Nephron (organoid): Measurements from ENCODE around the gene GPC4.

ENCODE experiments used
- H3K27ac Mint-ChIP-seq, 3 experiments: 2 replicates each; pipeline ENCODE4 v1.8.0; 2020; ENCODE audit warnings: mixed read lengths in 3 of 3, mild to moderate bottlenecking in 2 of 3, moderate library complexity in 1 of 3
- H3K27me3 Mint-ChIP-seq: 2 replicates; pipeline ENCODE4 v1.8.0; 2021; ENCODE audit warnings: low read depth, mild to moderate bottlenecking, moderate library complexity, mixed read lengths
- H3K36me3 Mint-ChIP-seq: 2 replicates; pipeline ENCODE4 v1.8.0; 2020; ENCODE audit warnings: low read depth, mixed read lengths
- H3K4me1 Mint-ChIP-seq: 2 replicates; pipeline ENCODE4 v1.8.0; 2020; ENCODE audit warnings: mixed read lengths
- H3K4me3 Mint-ChIP-seq, 3 experiments: 2 replicates each; pipeline ENCODE4 v1.8.0; 2020; ENCODE audit warnings: mild to moderate bottlenecking in 3 of 3, mixed read lengths in 3 of 3, moderate library complexity in 2 of 3
- H3K9me3 Mint-ChIP-seq: 2 replicates; pipeline ENCODE4 v1.8.0; 2020; ENCODE audit warnings: mixed read lengths
- TF ChIP-seq, protein P1 (sequence below), 3 experiments: fragments of 200-600 bp; sonication (generic); IDR thresholded peaks; one replicate each; pipeline ENCODE4 v1.5.0; 2021; ENCODE audit warnings: antibody characterized with exemption in 3 of 3; ENCODE audit not compliant: unreplicated experiment in 3 of 3

The GPC4 gene

DNA sequence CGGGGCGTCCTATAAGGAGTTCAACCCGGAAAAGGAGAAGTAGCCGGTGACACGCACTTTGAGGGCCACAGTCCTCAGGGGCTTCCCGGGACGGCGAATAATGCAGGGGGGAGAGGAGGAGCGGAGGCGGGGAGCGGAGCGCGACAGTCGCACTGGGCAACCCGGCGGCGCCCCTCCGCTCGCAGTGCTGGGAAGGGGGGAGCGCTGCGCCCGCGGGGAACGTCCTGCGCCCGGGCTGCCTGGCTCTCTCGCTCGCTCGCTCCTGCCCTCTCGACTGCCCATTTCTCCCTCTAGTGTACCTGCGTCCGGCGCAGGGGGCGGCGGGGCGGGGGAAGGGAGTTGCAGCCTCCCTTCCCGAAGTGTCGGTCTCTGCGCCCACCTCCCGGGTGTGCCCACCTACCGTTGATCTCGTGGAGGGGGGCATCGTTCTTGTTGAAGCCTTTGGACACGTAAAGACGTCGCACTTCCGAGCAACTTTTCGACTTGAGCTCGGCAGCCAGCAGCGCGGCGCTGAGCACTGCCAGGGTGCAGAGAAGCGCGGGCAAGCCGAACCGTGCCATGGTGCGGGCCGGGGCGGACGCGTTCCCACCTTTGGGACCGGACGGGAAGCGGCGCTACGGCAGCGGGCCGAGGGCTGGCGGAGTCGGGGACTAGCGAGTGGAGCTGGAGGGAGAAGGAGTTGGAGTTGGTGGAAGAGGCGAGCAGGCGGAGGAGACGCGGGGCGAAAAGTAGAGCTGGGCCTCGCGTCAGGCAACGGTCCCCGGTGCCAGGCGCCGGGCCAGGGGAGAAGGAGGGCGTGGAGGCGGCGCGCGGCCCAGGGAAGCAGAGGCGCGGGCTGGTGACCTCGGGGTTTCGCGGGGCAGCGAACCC lies 648 bp downstream of the GPC4 start:
- H3K4me3 Mint-ChIP-seq = peak overlapping the region; percentile 89 to 98 (median 93)
- H3K9me3 Mint-ChIP-seq = no peaks in the 10 kb centered on the region
- H3K36me3 Mint-ChIP-seq = no peaks in the 10 kb centered on the region
- H3K27ac Mint-ChIP-seq = peak overlapping the region; percentile 47 to 60 (median 57)
- H3K27me3 Mint-ChIP-seq = peaks cover 44% of the 10 kb centered on the region
- H3K4me1 Mint-ChIP-seq = peaks cover 31% of the 10 kb centered on the region
- TF ChIP-seq, protein P1, sequence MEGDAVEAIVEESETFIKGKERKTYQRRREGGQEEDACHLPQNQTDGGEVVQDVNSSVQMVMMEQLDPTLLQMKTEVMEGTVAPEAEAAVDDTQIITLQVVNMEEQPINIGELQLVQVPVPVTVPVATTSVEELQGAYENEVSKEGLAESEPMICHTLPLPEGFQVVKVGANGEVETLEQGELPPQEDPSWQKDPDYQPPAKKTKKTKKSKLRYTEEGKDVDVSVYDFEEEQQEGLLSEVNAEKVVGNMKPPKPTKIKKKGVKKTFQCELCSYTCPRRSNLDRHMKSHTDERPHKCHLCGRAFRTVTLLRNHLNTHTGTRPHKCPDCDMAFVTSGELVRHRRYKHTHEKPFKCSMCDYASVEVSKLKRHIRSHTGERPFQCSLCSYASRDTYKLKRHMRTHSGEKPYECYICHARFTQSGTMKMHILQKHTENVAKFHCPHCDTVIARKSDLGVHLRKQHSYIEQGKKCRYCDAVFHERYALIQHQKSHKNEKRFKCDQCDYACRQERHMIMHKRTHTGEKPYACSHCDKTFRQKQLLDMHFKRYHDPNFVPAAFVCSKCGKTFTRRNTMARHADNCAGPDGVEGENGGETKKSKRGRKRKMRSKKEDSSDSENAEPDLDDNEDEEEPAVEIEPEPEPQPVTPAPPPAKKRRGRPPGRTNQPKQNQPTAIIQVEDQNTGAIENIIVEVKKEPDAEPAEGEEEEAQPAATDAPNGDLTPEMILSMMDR (IDR thresholded peaks at IDR 0.05; ENCODE audit: unreplicated experiment in 3 of 3) = no peak

DNA sequence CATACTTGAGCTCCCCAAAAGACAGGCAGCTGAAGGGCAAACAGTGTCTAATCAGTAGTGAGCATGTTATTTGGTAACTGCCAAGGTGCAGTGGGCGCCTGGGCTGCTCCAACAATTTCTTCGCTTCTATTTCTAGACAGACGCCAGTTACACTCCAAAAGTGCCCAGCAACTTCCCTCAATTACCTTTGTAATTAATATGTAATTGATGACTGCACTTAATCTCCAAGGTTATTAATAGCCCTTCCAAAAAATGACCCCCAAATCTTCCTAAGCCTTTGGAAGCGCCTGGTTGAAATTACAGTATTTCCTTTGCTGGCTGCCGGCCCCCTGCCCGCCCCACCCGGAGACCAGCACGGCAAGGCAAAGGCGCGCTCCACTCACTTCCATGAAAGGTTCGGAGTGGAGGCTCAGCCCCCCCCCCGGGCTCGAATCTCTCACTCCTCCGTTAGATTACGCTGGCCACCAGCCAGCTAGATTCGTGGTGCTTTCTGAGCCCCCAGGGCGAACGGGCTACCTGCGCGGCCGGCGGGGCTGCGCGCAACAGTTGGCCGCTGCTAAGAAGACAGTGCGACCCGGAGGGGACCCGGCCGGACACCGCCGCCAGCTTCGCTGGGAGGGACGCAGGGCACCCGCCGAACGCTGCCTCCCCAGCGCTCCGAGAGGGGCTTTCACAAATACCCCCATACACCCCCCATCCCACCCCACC lies 1.9 kb downstream of the GPC4 start:
- no peaks in the 10 kb centered on the region for H3K36me3 Mint-ChIP-seq
- H3K9me3 Mint-ChIP-seq = no peaks in the 10 kb centered on the region
- TF ChIP-seq, protein P1 (IDR thresholded peaks at IDR 0.05; ENCODE audit: unreplicated experiment in 3 of 3) = no peak
- H3K27me3 Mint-ChIP-seq = peaks cover 36% of the 10 kb centered on the region
- H3K27ac Mint-ChIP-seq = peak overlapping the region; percentile 47 to 60 (median 57)
- peak overlapping the region; percentile 89 to 98 (median 93) for H3K4me3 Mint-ChIP-seq
- H3K4me1 Mint-ChIP-seq = peaks cover 31% of the 10 kb centered on the region

DNA sequence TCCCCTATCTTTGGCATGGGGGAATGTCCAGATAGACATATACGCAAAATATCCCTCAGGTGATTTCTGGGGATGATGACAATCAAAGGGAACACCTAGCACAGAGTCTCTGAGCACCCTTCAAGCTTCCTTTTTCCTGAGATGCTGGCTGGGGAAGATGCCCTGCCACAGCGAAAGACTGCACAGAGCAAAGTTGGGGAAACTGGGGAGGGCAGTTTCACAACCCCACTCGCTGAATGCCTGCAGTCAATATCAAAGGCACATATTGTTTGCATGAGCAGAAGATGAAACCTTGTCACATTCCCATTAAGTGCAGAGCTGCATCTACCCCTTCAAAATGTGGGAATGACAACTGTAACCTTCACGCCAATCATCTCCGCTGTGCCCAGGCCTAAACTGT lies 2.6 kb downstream of the GPC4 start:
- Mint-ChIP-seq H3K27me3 (peaks cover 29% of the 10 kb centered on the region), H3K4me1 (peaks cover 36% of the 10 kb centered on the region)
- TF ChIP-seq, protein P1 (IDR thresholded peaks at IDR 0.05; ENCODE audit: unreplicated experiment in 3 of 3) = no peak

DNA sequence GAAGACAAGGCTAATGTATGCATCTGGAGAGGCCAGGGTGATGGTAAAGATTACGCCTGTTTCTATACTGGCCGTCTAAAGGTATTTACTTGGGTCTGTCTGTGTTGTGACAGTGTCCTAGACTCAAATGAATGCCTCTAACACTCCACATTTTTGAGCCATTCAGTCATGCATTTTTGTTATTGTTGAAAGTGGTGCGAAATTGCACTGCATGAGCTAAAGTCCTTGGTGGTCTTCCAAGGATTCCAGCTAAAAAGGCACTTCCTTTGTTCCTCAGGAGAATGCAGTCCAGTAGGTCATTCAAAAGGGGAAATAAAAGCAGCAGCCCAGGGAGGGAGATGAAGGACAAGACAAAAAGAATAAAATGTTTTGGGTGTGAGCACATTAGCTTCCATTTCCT lies 3.0 kb downstream of the GPC4 start:
- peak overlapping the region; percentile 89 to 98 (median 93) for H3K4me3 Mint-ChIP-seq
- peaks cover 2% of the 10 kb centered on the region for H3K36me3 Mint-ChIP-seq
- TF ChIP-seq, protein P1 (IDR thresholded peaks at IDR 0.05; ENCODE audit: unreplicated experiment in 3 of 3) = no peak
- H3K27ac Mint-ChIP-seq = peak overlapping the region in 2 of 3 experiments; percentile 39 to 67
- no peaks in the 10 kb centered on the region for H3K9me3 Mint-ChIP-seq
- peaks cover 40% of the 10 kb centered on the region for H3K4me1 Mint-ChIP-seq
- H3K27me3 Mint-ChIP-seq = peaks cover 25% of the 10 kb centered on the region

More for the DNA sequence above, 2.6 kb downstream of the GPC4 start:
- H3K4me3 Mint-ChIP-seq = peak overlapping the region; percentile 89 to 98 (median 93)
- no peaks in the 10 kb centered on the region for H3K36me3 Mint-ChIP-seq
- H3K9me3 Mint-ChIP-seq = no peaks in the 10 kb centered on the region
- H3K27ac Mint-ChIP-seq = peak overlapping the region in 2 of 3 experiments; percentile 22 to 39

DNA sequence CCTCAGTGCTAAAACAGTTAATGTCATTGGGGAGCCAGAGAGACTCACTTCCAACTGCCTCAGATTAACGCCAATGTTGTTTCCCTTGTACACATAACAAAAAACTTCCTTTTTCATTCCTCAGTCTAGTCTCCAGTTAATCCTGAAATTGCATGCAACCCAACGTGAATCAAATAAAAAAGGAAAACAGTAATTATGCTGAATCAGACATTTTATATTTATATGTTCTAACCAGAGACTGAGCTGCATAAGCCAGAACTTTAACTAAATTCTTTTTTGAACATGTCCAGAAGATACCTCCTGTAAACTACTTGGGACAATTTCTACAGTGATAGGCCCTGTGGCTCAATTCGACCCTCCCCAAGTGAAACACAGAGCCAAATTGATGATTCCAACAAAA lies 4.7 kb downstream of the GPC4 start:
- Mint-ChIP-seq H3K4me1 (peaks cover 42% of the 10 kb centered on the region), H3K27ac (peak overlapping the region in 1 of 3 experiments; percentile 0)

More for the DNA sequence above, 4.7 kb downstream of the GPC4 start:
- Mint-ChIP-seq H3K4me3 (peak overlapping the region in 1 of 3 experiments; percentile 22), H3K27me3 (peaks cover 10% of the 10 kb centered on the region), H3K36me3 (peaks cover 6% of the 10 kb centered on the region), H3K9me3 (no peaks in the 10 kb centered on the region)
- TF ChIP-seq, protein P1 (IDR thresholded peaks at IDR 0.05; ENCODE audit: unreplicated experiment in 3 of 3) = no peak
